ENCODE results near the gene COL15A1. TPM values are rescaled to one million over a fixed set of nuclear protein-coding genes. Genes with fewer than 3 reads are reported as not detected.

Gene COL15A1
- total RNA-seq, 1 experiment from 2014 or later = 0.04 TPM

DNA sequence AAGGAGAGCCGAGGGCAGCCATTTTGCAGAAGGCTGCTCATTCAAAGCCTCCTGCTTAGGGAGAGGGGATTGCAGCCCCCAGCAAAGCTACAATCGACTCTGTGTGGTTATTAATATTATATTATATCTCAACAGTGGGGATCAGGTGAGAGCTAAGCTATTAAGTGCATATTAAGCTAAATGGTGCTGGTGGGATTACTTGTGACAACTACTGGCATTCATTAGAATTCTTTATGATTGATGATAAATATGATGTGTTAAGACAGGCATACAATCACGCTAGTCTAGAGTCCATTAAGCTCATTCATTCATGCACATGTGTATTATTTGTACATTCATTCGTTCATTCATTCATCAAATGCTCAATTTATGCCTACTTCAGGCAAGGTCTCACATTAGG, 23.0 kb downstream of the COL15A1 start:
- BruUV-seq (replicated peaks) = no TSS peak
- intact Hi-C loops (cut with micrococcal nuclease; ENCODE audit: unreplicated experiment) = no loop called here
- TF ChIP-seq, protein P1, sequence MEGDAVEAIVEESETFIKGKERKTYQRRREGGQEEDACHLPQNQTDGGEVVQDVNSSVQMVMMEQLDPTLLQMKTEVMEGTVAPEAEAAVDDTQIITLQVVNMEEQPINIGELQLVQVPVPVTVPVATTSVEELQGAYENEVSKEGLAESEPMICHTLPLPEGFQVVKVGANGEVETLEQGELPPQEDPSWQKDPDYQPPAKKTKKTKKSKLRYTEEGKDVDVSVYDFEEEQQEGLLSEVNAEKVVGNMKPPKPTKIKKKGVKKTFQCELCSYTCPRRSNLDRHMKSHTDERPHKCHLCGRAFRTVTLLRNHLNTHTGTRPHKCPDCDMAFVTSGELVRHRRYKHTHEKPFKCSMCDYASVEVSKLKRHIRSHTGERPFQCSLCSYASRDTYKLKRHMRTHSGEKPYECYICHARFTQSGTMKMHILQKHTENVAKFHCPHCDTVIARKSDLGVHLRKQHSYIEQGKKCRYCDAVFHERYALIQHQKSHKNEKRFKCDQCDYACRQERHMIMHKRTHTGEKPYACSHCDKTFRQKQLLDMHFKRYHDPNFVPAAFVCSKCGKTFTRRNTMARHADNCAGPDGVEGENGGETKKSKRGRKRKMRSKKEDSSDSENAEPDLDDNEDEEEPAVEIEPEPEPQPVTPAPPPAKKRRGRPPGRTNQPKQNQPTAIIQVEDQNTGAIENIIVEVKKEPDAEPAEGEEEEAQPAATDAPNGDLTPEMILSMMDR (conservative IDR thresholded peaks at IDR 0.05; ENCODE audit: low read depth, low read length) = no peak
- no peak for TF ChIP-seq EZH2 (IDR thresholded peaks at IDR 0.05; ENCODE audit: borderline replicate concordance, low read depth, low read length, poor library complexity, severe bottlenecking)
- no peaks in the 10 kb centered on the region for H3K36me3 ChIP-seq (ENCODE audit: insufficient read depth, low read length, poor library complexity, severe bottlenecking)
- no peaks in the 10 kb centered on the region for H3K9me3 ChIP-seq (ENCODE audit: low read depth, low read length, poor library complexity, severe bottlenecking)
- H3K27ac ChIP-seq (ENCODE audit: low read depth, low read length, poor library complexity, severe bottlenecking) = no peak overlapping the region
- H3K4me1 ChIP-seq (ENCODE audit: insufficient read depth, low read length, poor library complexity, severe bottlenecking) = no peaks in the 10 kb centered on the region
- DNase-seq (ENCODE audit: low spot score) = no peak
- H3K27me3 ChIP-seq (replicated peaks; ENCODE audit: insufficient read depth, low read depth, low read length, poor library complexity) = no peaks in the 10 kb centered on the region
- CTCF ChIA-PET = no interaction called here
- POLR2A ChIA-PET (ENCODE audit: low non-redundant PET) = no interaction called here
- no peak overlapping the region for H3K4me3 ChIP-seq (ENCODE audit: low read depth, low read length, poor library complexity, severe bottlenecking)

DNA sequence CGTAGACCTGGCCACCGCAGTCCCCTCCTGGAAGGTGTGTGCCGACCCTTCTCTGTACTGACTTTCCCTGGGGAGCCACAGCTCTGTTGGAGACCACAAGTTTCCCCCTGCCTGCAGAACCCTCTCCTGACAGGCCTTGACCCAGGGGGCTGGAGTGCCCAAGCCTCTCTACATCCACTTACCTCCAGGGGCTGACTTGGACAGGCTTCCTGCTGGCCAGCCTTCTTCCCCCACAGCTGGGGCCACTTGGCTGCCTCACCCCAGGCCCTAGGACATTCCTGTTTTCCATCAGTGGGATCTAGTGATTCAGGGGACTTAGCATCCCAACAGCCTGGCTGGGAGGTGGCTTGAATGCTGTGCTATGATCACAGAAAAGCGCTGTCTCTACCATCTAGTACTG, 23.6 kb downstream of the COL15A1 start:
- TF ChIP-seq, protein P1 (conservative IDR thresholded peaks at IDR 0.05; ENCODE audit: low read depth, low read length) = no peak
- no peak for TF ChIP-seq EZH2 (IDR thresholded peaks at IDR 0.05; ENCODE audit: borderline replicate concordance, low read depth, low read length, poor library complexity, severe bottlenecking)
- Histone ChIP-seq H3K4me3 (ENCODE audit: low read depth, low read length, poor library complexity, severe bottlenecking) (no peak overlapping the region), H3K27ac (ENCODE audit: low read depth, low read length, poor library complexity, severe bottlenecking) (no peak overlapping the region), H3K27me3 (replicated peaks; ENCODE audit: insufficient read depth, low read depth, low read length, poor library complexity) (no peaks in the 10 kb centered on the region), H3K4me1 (ENCODE audit: insufficient read depth, low read length, poor library complexity, severe bottlenecking) (no peaks in the 10 kb centered on the region), H3K36me3 (ENCODE audit: insufficient read depth, low read length, poor library complexity, severe bottlenecking) (no peaks in the 10 kb centered on the region), H3K9me3 (ENCODE audit: low read depth, low read length, poor library complexity, severe bottlenecking) (no peaks in the 10 kb centered on the region)
- ChIA-PET POLR2A (ENCODE audit: low non-redundant PET) (no interaction called here), CTCF (no interaction called here)
- DNase-seq (ENCODE audit: low spot score) = no peak
- BruUV-seq (replicated peaks) = no TSS peak
- intact Hi-C loops (cut with micrococcal nuclease; ENCODE audit: unreplicated experiment) = no loop called here

DNA sequence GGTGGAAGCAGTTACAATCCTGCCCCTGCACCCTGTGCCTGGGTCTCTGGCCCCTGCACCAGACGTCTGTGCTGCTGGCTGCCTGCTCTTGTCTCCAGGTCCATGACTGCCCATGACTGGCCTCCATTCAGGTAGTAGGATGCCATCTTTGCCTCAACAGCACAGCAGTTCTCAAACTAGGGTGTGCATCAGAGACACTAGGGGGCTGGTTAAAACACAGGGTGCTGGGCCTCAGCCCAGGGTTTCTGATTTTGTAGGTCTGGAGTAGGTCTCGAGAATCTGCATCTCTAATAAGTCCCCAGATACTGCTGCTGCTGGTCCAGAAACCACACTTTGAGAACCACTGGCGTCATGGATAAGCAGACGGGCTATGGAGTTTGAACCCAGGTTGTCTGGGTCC, 24.0 kb downstream of the COL15A1 start:
- ChIA-PET CTCF (no interaction called here), POLR2A (ENCODE audit: low non-redundant PET) (no interaction called here)
- no peaks in the 10 kb centered on the region for H3K27me3 ChIP-seq (replicated peaks; ENCODE audit: insufficient read depth, low read depth, low read length, poor library complexity)
- H3K4me1 ChIP-seq (ENCODE audit: insufficient read depth, low read length, poor library complexity, severe bottlenecking) = no peaks in the 10 kb centered on the region
- no peak overlapping the region for H3K4me3 ChIP-seq (ENCODE audit: low read depth, low read length, poor library complexity, severe bottlenecking)
- intact Hi-C loops (cut with micrococcal nuclease; ENCODE audit: unreplicated experiment) = no loop called here
- H3K9me3 ChIP-seq (ENCODE audit: low read depth, low read length, poor library complexity, severe bottlenecking) = no peaks in the 10 kb centered on the region
- DNase-seq (ENCODE audit: low spot score) = no peak
- H3K27ac ChIP-seq (ENCODE audit: low read depth, low read length, poor library complexity, severe bottlenecking) = no peak overlapping the region
- no peaks in the 10 kb centered on the region for H3K36me3 ChIP-seq (ENCODE audit: insufficient read depth, low read length, poor library complexity, severe bottlenecking)
- no peak for TF ChIP-seq EZH2 (IDR thresholded peaks at IDR 0.05; ENCODE audit: borderline replicate concordance, low read depth, low read length, poor library complexity, severe bottlenecking)
- TF ChIP-seq, protein P1 (conservative IDR thresholded peaks at IDR 0.05; ENCODE audit: low read depth, low read length) = no peak
- no TSS peak for BruUV-seq (replicated peaks)

Data from A673 (cell line).